Left renal pelvis (tissue), 4 donors: ENCODE results near the gene PLEKHM2. TPM values are rescaled to one million over a fixed set of nuclear protein-coding genes. Genes with fewer than 3 reads are reported as not detected.
"Not testable (repeated sequence)": the region's sequence is repeated elsewhere in the genome, so short reads cannot be mapped to it uniquely, and the experiment has no call there.

Source experiments
- DNase-seq, 4 donors: peaks; one replicate each; pipeline ENCODE4 v3.0.0-alpha.2; 2013; ENCODE audit warnings: low read depth in 4 of 4, low spot score in 3 of 4
- polyA plus RNA-seq, 4 donors: library from polyadenylated mRNA; unstranded; fragments of 120-200 nt; gene quantifications; one replicate each; pipeline ENCODE4 v1.2.1, GENCODE V29; 2013; ENCODE audit not compliant: insufficient read length in 4 of 4

The PLEKHM2 gene
- polyA plus RNA-seq, 4 donors, result 43.0 to 45.6 (median 44.4) TPM

DNA sequence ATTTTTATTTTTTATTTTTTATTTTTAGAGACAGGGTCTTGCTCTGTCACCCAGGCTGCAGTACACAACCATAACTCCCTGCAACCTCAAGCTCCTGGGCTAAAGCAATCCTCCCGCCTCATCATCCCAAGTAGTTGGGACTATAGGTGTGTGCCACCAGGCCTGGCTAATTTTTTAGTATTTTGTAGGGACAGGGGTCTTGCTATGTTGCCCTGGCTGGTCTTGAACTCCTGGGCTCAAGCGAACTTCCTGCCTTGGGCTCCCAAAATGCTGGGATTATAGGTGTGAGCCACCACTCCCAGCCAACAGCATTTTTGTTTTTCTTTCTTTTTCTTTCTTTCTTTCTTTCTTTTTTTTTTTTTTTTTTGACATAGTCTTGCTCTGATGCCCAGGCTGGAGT is 14.1 kb downstream of the PLEKHM2 start:
- no peak for DNase-seq

DNA sequence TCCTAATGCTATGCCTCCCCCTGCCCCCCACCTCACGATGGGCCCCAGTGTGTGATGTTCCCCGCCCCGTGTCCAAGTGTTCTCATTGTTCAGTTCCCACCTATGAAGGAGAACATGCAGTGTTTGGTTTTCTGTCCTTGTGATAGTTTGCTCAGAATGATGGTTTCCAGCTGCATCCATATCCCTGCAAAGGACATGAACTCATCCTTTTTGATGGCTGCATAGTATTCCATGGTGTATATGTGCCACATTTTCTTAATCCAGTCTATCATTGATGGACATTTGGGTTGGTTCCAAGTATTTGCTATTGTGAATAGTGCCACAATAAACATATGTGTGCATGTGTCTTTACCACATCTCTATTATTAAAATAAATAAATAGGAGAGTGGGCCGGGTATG is 15.2 kb downstream of the PLEKHM2 start:
- DNase-seq, result not testable (repeated sequence)

DNA sequence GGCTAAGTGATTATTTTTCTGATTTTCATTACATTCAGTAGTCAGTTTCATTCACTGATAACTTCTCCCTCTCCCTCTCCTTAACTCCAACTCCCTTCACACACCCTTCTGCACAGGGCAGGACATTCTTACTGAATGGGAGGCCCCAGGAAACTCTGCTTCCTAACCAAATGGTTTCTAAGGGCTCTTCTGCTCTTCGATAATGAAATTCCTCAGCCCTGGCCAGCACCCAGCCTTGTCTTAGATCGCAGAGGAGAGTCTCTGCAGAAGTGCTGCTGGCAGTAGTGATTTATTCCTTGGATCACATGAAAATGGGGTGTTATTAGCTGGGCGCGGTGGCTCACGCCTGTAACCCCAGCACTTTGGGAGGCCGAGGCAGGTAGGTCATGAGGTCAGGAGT is 16.4 kb downstream of the PLEKHM2 start:
- DNase-seq, result no peak

DNA sequence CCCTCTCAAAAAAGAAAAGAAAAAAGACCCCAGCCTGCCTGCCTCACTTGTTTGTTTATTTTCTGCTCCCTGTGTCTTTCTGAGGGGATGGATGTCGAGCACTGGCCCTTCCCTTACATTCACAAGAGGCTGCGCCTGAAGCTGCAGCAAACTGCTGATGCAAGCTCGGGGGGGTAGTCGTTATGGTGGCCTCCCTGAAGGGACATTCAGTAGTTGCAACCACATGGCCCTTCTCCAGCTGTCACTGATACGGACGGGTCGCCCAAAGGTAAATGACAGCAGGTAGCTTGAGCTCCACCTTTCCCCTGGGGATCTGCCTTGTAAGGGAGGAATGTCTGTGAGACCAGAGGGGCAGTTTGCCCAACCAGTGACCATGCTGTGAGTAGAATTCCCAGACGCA is 17.7 kb downstream of the PLEKHM2 start:
- DNase-seq, result no peak

DNA sequence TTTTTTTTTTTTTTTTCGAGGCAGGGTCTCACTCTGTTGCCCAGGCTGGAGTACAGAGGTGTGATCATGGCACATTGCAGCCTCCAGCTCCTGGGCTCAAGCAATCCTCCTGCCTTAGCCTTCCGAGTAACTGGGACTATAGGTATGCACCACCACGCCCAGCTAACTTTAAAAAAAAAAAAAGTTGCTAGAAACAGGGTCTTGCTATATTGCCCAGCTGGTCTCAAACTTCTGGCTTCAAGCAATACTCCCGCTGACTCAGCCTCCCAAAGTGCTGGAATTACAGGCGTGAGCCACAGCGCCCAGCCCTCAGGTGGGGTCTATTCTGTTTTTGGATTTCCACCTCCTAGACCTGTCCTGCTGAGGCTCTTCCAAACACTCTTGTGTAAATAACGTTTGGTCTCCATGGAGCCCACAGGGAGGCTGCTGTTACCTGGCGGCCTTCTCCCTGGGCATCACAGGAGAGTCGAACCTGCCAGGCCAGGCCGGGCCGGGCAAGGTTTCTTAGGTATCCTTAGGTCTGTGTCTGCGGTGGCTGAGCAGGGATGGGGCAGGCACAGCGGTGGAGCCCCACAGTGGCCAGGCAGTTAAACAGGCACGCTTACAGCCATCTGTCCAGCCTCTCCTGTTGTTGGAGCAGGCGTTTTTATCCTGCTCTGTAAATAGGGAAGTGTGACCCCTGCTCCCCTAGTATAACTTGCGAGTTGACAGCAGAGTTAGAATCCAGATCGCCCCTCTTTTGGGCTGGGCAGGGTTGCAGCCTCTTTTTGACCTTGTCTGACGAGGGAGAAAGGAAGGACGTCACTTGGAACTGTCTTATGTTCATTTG is 18.8 kb downstream of the PLEKHM2 start:
- no peak for DNase-seq

DNA sequence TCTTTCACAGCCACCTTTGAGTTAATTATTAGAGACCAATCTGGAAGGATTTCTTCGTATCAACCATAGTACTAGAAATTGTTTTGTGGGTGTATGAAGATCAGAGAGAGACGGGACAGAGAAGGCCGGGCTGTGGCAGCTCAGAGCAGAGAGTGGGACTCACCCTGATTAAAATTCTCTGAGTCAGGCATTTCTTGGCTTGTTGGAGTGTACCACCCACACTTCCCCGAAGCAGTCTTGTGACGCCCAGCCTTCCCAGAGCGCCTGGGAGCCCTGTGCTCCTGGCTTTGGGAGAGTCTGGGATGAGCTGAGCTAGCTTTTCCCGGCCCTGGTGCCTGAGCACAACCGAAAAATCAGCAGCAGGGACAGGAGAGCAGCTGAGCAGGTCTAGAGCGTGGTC is 19.4 kb downstream of the PLEKHM2 start:
- DNase-seq, result peak in 1 of 4 donors; percentile 46

DNA sequence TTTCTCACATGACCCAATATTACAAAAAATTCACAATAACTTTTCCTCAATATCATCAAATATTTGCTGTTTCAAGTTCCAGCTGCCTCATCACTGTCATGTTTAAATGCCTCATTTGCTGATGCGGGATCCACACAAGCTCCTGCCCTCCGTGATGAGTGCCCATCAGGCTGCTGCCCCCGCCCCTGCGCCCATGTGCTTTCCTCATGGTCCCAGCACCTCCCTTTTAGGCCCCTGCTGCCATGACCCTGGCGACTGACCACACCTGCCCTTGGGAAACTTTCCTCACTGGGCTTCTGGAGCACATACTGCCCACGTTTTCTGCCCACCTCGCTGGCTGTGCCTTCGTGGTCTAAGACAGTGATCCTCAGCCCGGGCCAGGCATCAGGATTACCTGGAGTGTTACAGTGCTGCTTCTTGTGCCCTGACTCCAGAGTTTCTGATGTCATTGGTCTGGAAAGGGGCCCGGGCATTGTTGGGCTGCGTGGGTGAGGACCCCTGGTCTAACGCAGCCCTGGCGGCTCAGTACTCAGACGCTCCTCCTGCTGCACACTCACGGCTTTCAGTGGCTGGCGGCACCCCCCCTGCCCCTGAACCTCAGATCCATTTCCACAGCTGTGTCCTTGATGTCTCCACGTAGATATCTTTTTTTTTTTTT is 20.5 kb downstream of the PLEKHM2 start:
- DNase-seq, result no peak

DNA sequence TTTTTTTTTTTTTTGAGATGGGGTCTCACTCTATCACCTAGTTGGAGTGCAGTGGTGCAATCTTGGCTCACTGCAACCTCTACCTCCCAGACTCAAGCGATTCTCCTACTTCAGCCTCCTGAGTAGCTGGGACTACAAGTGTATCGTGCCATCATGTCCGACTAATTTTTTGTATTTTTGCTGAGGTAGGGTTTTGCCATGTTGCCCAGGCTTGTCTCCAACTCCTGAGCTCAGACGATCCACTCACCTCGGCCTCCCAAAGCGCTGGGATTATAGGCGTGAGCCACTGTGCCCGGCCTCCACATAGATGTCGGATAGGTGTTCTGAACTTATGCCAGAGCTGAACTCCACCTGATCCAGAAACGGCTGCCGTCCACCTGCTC is 21.1 kb downstream of the PLEKHM2 start:
- DNase-seq, result no peak

DNA sequence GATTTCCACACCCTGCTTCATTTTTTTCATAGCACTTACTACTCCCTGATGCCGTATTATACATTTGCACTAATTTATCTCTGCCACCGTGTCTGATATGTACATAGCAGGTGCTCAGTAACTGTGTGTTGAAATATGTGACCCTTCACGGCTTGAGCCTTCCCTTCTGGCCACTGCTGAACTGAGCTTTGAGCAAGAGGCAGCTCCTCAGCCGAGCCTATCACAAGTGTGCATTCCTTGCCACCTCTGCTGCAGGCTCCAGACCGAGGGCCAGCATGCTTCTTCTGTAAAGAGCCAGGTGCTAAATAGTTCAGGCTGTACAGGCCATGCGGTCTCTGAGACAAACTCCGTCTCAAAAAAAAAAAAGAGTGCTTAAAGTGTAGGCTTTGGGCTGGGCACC is 22.6 kb downstream of the PLEKHM2 start:
- DNase-seq, result no peak

DNA sequence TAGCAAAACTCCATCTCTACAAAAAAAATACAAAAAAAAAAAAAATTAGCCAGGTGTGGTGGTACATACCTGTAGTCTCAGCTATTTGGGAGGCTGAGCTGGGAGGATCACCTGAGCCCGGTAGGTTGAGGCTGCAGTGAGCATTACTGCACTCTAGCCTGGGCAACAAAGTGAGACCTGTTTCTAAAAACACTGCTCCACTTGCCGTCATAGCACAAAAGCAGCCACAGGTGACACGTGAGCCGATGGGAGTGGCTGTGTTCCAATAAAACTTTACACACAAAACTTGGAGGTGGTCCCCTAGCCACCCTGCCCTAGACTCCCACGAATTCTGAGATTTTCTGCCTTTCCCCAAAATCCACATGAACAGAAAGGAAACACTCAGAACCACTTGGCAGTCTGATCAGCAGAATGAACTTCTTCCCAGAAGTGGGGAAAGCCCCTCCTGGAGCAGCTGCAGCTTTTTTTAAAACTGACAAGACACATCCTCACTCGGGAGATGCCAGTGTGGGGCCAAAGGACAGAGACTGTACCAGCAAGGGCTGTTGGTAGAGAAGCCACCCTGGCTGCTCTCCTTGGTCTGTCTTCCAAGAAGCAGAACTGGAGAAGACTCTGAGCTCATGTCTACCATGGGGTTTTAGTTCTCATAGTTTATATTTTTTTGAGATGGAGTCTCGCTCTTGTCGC is 23.3 kb downstream of the PLEKHM2 start:
- DNase-seq, result no peak

DNA sequence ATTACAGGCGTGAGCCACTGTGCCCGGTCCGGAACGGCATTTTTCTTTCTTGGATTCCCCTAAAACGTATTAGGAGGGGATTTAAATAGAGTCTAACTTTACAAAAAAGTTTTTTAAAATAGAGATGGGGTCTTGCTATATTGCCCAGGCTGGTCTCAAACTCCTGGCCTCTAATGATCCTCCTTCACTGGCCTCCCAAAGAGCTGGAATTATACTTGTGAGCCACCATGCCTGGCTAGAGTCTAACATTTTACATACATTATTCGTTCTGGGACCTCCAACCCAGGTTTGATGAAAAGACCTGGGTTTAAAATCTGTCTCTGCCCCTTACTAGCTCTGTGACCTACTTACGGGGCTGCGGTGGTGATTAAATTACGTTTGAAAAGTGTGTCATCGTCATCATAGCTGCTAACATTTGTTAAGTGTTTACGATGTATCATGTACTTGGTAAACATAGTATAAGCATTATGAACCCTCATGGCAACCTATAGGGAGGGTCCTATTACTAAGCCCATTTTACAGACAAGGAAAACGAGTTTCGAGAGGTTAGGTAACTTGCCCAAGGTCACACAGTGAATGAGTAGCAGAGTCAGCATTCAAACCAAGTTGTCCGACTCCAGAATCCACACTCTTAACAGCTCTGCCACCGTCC is 24.5 kb downstream of the PLEKHM2 start:
- no peak for DNase-seq

DNA sequence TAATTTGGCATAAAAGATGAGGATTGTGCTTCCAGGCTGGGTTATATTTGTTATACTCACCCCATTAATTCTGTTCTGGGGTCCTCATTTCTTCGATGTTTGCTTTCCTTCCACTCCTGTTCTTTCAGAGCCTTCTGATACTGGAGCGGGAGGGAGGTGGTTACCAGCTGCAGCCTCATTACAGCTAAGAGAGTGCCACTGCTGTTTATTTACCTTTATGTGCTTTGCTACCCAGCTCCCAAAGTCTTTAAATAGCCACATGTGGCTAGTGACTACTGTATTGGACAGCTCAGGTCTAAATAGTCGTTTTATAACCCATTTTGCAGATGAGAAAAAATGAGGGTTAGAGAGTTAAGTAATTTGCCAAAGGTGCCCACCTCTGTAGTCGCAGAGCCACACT is 25.1 kb downstream of the PLEKHM2 start:
- no peak for DNase-seq

DNA sequence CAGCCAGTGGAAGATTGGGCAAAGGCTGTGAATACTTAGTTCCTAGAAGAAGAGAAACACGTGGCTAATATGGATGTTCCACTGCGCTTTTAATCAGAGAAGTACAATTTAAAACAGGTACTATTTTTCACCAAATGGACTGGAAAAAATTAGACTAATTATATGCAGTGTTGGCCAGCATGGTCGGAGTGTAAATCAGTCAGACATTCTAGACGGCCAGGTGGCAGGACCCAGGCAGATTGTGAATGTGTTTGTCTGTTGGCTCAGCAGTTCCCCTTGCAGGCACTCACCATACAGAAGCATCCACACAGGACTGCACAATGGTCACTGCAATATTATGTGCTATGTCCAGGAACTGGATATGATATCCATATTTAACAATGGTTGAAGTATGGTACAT is 28.0 kb downstream of the PLEKHM2 start:
- no peak for DNase-seq

DNA sequence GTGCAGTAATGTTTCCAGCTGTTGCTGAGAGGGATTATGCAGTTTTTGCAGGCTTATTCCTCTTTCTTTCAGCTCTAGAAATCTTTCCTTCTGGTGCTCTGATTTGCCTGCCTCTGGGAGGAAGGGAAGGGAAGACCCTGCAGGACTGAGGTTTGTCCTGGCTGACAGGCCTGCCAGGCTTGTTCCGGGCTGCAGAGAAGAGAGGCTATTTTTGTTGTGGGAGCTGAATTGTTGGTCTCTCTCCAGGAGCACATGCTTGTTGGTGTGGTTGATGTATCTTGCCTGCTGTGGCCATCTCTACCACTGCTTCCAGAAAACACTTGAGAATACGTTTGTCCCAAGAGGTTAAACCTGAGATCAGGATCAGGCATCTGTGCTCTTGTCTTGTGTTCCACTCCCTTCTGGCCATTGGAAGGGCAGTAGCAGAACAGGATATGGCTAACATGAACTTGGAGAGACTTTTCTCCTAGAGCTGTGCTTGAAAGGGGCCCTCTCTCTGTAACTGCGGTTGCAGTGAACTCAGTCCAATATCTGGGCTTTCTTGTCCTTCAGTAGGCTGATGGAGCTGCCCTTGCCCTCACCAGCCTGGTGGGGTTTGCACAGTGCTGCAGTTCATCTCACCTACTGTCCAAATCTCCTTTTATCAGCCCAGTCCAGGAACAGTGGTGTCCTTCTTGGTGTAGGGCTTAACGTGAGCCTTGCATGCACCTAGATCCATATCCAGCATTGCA is 30.5 kb downstream of the PLEKHM2 start:
- DNase-seq, result no peak

DNA sequence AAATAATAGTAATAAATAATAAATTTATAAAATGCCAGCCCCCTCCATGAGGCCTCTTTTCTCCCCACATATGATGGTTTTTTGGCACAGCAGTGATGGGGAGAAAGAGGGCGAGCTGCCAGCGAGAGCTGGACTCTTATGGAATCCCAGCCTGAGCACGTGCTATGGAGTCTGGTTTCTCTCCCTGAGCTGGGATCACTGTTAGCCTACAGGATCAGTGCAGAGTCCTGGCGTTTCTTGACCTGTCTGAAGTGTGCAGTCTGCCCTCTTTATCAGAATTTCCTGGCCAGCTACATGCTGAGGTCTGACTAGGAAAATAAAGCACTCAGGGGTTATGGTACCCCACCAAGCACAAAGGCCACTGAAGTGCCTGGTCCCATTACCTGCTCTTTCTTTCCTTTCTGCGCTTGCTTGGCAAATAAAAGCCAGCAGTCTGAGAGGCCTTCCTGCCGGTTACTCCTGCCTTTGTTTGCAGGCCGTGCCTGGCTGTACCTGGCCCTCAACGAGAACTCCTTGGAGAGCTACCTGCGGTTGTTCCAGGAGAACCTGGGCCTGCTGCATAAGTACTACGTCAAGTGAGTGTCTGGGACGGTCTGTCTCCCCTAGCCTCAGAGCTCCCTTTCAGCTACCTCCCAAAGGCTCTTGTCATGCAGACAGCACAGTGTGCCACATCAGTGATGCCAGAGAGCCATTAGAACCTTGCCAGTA is 33.5 kb downstream of the PLEKHM2 start:
- no peak for DNase-seq

DNA sequence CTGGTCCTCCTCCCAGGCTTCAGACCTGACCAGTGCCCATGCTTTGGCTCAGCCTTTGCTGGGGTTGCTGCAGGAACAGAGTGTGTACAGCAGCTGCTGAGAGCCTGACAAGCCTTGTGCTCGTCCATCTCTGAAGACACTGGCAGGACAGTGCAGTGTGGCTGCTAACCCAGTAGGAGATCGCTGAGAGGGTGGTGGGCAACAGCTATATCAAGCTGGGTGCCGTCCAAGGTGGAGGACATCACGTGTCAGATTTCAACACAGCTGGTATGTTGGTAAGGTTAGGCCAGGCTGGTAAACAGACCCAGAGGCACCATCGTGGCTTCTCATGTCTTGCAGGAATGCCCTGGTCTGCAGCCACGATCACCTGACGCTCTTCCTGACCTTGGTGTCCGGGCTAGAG is 34.1 kb downstream of the PLEKHM2 start:
- no peak for DNase-seq

DNA sequence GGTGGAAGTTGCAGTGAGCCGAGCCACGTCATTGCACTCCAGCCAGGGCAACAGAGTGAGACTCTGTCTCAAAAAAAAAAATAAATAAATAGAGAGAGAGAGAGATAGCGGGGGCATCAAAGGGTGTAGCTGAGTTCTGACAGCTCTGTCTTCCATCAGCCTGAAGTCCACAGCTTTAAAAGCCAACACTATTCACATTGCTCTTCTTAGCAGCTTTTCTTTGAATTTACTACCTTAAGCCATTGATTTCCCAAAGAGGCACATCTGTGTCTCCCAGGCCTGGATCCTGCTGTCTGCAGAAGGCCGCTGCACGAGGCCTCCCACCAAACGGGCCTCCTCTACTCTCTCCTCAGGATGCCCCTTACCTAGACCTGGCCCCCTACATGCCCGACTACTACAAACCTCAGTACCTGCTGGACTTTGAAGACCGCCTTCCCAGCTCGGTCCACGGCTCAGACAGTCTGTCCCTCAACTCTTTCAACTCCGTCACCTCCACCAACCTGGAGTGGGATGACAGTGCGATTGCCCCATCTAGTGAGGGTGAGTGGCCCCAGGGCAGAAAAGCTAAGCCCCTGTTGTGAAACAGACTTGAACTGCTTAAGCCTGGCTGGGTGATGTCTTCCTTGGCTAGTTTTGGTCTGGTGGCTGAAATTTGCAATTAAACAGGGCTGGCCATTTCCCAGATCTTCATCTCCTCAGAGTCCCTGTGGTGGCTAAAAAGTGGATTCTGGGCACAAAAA is 35.4 kb downstream of the PLEKHM2 start:
- no peak for DNase-seq

DNA sequence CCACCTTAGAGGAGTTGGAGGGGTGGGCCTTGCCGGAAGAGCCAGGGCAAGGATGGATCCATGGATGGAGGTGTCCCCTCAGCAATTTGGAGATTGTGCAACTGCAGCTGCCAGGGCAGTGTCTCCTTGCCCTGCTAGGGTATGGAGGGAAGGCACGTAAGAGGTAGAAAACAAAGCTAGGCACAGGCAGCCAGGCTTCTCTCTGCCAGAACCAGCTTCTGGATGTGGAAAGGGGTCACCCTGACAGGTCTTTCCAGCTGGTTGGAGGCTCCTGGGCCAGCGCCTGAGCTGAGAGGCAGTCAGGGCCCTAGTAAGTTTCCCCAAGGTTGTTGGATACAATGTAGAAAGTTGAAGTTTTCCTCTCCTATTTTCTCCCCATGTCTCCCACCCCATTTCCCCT is 36.7 kb downstream of the PLEKHM2 start:
- DNase-seq, result no peak

DNA sequence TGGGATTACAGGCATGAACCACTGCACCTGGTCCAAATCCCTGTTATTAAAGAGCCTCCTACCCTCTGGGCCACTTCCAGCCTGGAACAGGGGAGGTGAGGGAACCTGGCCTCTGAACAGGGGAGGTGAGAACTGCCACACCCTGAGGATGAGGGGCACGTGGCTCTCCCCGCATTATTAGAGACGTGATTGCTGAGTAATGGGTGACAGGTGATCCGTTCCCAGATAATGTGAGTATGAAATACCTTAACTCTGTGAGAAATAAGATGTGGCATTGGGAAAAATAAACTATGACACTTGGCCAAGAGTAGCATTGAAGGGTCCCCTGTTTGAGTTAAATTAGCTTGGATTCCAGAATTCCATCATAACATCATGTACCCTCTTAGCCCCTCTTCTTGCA is 38.3 kb downstream of the PLEKHM2 start:
- DNase-seq, result no peak
